Measurements from ENCODE around the gene GATAD2B. TPM values are rescaled to one million over a fixed set of nuclear protein-coding genes. Genes with fewer than 3 reads are reported as not detected.

GATAD2B gene
- total RNA-seq, 1 donor from 2014 or later, result 47.0 TPM

- no peaks in the 10 kb centered on the region for H3K27me3 Mint-ChIP-seq (ENCODE audit: low read depth)
- TF ChIP-seq, protein P1, sequence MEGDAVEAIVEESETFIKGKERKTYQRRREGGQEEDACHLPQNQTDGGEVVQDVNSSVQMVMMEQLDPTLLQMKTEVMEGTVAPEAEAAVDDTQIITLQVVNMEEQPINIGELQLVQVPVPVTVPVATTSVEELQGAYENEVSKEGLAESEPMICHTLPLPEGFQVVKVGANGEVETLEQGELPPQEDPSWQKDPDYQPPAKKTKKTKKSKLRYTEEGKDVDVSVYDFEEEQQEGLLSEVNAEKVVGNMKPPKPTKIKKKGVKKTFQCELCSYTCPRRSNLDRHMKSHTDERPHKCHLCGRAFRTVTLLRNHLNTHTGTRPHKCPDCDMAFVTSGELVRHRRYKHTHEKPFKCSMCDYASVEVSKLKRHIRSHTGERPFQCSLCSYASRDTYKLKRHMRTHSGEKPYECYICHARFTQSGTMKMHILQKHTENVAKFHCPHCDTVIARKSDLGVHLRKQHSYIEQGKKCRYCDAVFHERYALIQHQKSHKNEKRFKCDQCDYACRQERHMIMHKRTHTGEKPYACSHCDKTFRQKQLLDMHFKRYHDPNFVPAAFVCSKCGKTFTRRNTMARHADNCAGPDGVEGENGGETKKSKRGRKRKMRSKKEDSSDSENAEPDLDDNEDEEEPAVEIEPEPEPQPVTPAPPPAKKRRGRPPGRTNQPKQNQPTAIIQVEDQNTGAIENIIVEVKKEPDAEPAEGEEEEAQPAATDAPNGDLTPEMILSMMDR (IDR thresholded peaks at IDR 0.05), result no peak
These were observed 41.8 kb downstream of the GATAD2B start for GRCh38 chr1:153880962-153881361.

DNA sequence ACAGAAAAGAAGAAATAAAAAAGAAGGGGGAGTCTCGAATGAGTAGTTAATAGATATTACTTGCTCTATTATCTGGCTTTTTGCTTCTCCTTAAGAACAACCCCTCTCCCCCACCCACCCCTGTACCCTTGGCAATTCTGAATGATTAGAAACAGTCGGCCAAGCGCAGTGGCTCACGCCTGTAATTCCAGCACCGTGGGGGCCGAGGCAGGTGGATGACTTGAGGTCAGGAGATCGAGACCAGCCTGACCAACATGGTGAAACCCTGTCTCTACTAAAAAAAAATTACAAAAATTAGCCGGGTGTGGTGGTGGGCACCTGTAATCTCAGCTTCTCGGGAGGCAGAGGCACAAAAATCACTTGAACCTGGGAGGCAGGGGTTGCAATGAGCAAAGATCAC lies 42.7 kb downstream of the GATAD2B start:
- Mint-ChIP-seq H3K27me3 (ENCODE audit: low read depth) (no peaks in the 10 kb centered on the region), H3K9me3 (ENCODE audit: low read depth) (no peaks in the 10 kb centered on the region), H3K4me3 (ENCODE audit: unreplicated experiment) (no peak overlapping the region), H3K36me3 (ENCODE audit: low read depth) (no peaks in the 10 kb centered on the region), H3K4me1 (ENCODE audit: low read depth) (peaks cover 2% of the 10 kb centered on the region), H3K27ac (ENCODE audit: unreplicated experiment) (no peak overlapping the region)
- TF ChIP-seq, protein P1 (IDR thresholded peaks at IDR 0.05), result no peak
- DNase-seq (ENCODE audit: low spot score), result no peak

More at GRCh38 chr1:153880962-153881361, 41.8 kb downstream of the GATAD2B start:
- no peak for DNase-seq (ENCODE audit: low spot score)
- H3K4me1 Mint-ChIP-seq (ENCODE audit: low read depth), result peaks cover 2% of the 10 kb centered on the region
- H3K4me3 Mint-ChIP-seq (ENCODE audit: unreplicated experiment), result no peak overlapping the region
- no peaks in the 10 kb centered on the region for H3K36me3 Mint-ChIP-seq (ENCODE audit: low read depth)
- H3K9me3 Mint-ChIP-seq (ENCODE audit: low read depth), result no peaks in the 10 kb centered on the region
- no peak overlapping the region for H3K27ac Mint-ChIP-seq (ENCODE audit: unreplicated experiment)

DNA sequence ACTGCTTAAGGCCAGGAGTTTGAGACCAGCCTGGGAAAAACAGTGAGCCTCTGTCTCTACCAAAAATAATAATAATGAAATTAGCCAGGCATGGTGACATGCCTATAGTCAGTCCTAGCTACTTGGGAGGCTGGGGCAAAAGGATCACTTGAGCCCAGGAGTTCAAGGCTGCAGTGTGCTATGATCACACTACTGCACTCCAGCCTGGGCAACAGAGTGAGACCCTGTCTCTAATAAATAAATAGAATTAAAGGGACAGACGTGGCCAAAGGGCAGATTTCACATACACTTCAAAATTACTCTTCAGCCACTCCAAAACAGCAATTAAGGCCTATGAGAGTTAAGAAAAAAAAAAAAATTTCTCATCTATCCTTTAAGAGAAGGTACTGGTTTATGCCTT lies 45.7 kb downstream of the GATAD2B start:
- Mint-ChIP-seq H3K4me3 (ENCODE audit: unreplicated experiment) (no peak overlapping the region), H3K4me1 (ENCODE audit: low read depth) (peaks cover 7% of the 10 kb centered on the region), H3K9me3 (ENCODE audit: low read depth) (no peaks in the 10 kb centered on the region), H3K27ac (ENCODE audit: unreplicated experiment) (no peak overlapping the region), H3K36me3 (ENCODE audit: low read depth) (no peaks in the 10 kb centered on the region), H3K27me3 (ENCODE audit: low read depth) (no peaks in the 10 kb centered on the region)
- TF ChIP-seq, protein P1 (IDR thresholded peaks at IDR 0.05), result no peak
- DNase-seq (ENCODE audit: low spot score), result no peak

GRCh38 chr1:153872934-153873333 lies 49.8 kb downstream of the GATAD2B start:
- no peak overlapping the region for H3K4me3 Mint-ChIP-seq (ENCODE audit: unreplicated experiment)
- no peak for DNase-seq (ENCODE audit: low spot score)
- peaks cover 5% of the 10 kb centered on the region for H3K4me1 Mint-ChIP-seq (ENCODE audit: low read depth)
- H3K27me3 Mint-ChIP-seq (ENCODE audit: low read depth), result no peaks in the 10 kb centered on the region
- H3K27ac Mint-ChIP-seq (ENCODE audit: unreplicated experiment), result no peak overlapping the region
- TF ChIP-seq, protein P1 (IDR thresholded peaks at IDR 0.05), result no peak
- H3K9me3 Mint-ChIP-seq (ENCODE audit: low read depth), result no peaks in the 10 kb centered on the region
- no peaks in the 10 kb centered on the region for H3K36me3 Mint-ChIP-seq (ENCODE audit: low read depth)

DNA sequence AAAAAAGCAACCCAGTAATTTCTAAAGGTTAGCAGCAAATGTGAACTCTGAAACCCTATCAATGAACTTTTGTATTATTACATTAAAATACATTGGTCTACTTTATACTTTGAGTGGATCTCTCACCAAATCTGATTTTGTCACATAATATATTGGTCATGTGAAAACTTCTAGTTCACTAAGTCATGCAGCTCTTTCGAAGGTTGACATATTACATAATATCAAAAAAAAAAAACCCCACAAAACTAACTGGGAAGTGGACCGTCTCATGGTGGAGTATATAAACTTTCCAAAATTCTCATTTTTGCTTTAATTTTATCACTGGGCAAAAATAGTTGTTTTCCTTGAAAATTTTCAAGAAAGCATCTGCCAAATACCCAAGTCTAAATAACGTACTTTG lies 50.4 kb downstream of the GATAD2B start:
- no peak for DNase-seq (ENCODE audit: low spot score)
- H3K9me3 Mint-ChIP-seq (ENCODE audit: low read depth), result no peaks in the 10 kb centered on the region

More for the DNA sequence above, 50.4 kb downstream of the GATAD2B start:
- Mint-ChIP-seq H3K27me3 (ENCODE audit: low read depth) (no peaks in the 10 kb centered on the region), H3K4me3 (ENCODE audit: unreplicated experiment) (no peak overlapping the region), H3K36me3 (ENCODE audit: low read depth) (no peaks in the 10 kb centered on the region), H3K4me1 (ENCODE audit: low read depth) (peaks cover 5% of the 10 kb centered on the region), H3K27ac (ENCODE audit: unreplicated experiment) (no peak overlapping the region)
- TF ChIP-seq, protein P1 (IDR thresholded peaks at IDR 0.05), result no peak
